Left ventricle myocardium inferior (tissue), 1 donor: Measurements from ENCODE around the gene FCF1. TPM values are rescaled to one million over a fixed set of nuclear protein-coding genes. Genes with fewer than 3 reads are reported as not detected.
A peak's percentile ranks its signal among the peaks of the same experiment; 100 is the strongest.

ENCODE experiments used
- DNase-seq: peaks from one replicate; pipeline ENCODE4 v3.0.0-alpha.2; 2020
- H3K27ac ChIP-seq: fragments of 200-600 bp; replicated peaks from 2 replicates; pipeline ENCODE4 v1.8.0; 2021
- H3K27me3 ChIP-seq: fragments of 200-600 bp; 2 replicates; pipeline ENCODE4 v1.8.0; 2021; ENCODE audit warnings: low read depth
- H3K36me3 ChIP-seq: fragments of 200-600 bp; 2 replicates; pipeline ENCODE4 v1.8.0; 2021
- H3K4me1 ChIP-seq: fragments of 200-600 bp; 2 replicates; pipeline ENCODE4 v1.8.0; 2021
- H3K4me3 ChIP-seq: fragments of 200-600 bp; 2 replicates; pipeline ENCODE4 v1.8.0; 2021; ENCODE audit warnings: mild to moderate bottlenecking, moderate library complexity
- H3K9me3 ChIP-seq: fragments of 200-600 bp; replicated peaks from 2 replicates; pipeline ENCODE4 v1.8.0; 2021
- CTCF ChIP-seq: fragments of 200-600 bp; IDR thresholded peaks from 2 replicates; pipeline ENCODE4 v1.8.0; 2021; ENCODE audit warnings: antibody characterized with exemption, mild to moderate bottlenecking, borderline replicate concordance
- intact Hi-C: fragments of 100-400 bp; cut with micrococcal nuclease; formaldehyde crosslinking; loops from one replicate; pipeline ENCODE4 v1.11.0; 2022
- total RNA-seq: library from RNA; stranded (reverse); fragmentation: NEBNext Ultra II Directional; extraction: Animal tissue kit (Norgen Biotek cat#: 25700); gene quantifications from one replicate; pipeline ENCODE4 v1.2.1, GENCODE V29; 2021
- donor health status: DM: no; HTN: yes; CAD: no; lungs with severe emphysema.

FCF1 gene
- total RNA-seq, 1 donor from 2014 or later = 42.7 TPM

DNA sequence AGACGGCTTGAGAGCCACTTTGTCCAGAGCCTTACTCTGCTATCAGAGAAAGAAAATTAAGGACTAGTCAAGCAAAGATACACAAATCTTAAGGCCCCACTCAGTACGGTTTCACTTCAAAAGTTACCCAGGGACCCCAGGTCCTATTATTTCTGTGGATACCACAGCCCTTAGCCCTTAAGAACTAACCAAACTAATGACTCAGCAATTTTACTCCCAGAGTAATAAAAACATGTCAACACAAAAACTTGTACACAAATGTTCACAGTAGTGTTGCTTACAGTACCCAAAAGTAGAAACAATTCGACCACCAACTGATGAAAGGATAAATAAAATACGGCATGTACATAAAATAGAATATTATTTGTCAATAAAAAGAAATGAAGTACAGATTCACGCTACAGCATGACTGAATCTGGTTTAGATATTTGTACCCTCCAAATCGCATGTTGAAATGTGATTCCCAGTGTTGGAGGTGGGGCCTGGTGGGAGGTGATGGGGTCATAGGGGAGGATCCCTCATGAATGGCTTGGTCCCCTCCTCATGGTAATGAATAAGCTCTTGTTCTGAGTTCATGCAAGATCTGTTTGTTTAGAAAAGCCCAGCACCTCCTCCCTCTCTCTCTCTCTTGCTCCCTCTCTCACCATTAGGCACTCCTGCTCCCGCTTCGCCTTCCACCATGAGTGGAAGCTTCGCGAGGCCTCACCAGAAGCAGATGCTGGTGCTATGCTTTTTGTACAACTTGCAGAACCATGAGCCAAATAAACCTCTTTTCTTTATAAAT lies 30.6 kb upstream of the FCF1 start:
- no peak overlapping the region for H3K4me3 ChIP-seq
- peaks cover 20% of the 10 kb centered on the region for H3K4me1 ChIP-seq
- no peak overlapping the region for H3K27ac ChIP-seq
- no peaks in the 10 kb centered on the region for H3K9me3 ChIP-seq
- H3K36me3 ChIP-seq = peaks cover 42% of the 10 kb centered on the region
- no peaks in the 10 kb centered on the region for H3K27me3 ChIP-seq
- intact Hi-C loops = no loop called here
- no peak for TF ChIP-seq CTCF
- DNase-seq = no peak

DNA sequence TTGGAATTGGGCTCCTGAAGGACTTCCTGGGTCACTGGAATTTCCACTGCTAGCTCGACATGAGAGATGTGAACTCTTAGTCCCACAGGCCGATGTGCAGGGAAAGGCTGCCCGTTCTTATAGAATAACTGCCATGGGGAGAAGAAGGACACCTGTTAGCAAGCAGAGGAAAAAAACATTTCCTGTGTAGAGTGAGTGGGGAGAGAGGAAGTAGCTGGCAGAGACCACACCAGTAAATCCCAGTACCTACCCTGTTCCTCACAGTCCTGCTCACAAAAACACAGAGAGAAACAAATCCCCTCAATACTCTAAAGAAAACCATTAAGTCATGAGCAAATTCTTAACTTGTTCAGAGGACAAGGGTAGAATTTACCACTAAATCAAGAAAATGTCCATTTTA lies 29.5 kb upstream of the FCF1 start:
- Histone ChIP-seq H3K4me1 (peaks cover 21% of the 10 kb centered on the region), H3K9me3 (no peaks in the 10 kb centered on the region), H3K36me3 (peaks cover 42% of the 10 kb centered on the region), H3K27ac (no peak overlapping the region), H3K27me3 (no peaks in the 10 kb centered on the region), H3K4me3 (no peak overlapping the region)
- no peak for DNase-seq
- TF ChIP-seq CTCF = no peak
- intact Hi-C loops = no loop called here

DNA sequence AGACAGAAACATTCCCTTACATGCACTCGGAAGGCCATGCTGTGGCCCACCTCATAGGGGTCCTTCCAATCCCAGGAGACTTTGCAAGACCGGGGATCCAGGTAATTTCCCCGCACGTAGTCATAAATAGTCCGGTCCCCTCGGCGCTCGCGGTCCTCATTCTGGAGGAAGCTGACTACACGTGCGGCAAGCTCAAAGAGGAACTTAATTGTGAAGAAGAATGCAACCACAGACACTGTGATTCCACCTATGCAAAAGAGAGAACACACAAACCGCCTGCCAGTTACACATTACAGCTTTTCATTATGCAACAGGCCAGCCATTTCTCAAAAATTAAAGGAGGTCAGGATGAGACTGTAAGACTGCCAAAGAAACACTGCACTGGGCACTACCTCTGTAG lies 28.5 kb upstream of the FCF1 start:
- no peak overlapping the region for H3K27ac ChIP-seq
- no peak for DNase-seq
- no peaks in the 10 kb centered on the region for H3K27me3 ChIP-seq
- H3K36me3 ChIP-seq = peaks cover 46% of the 10 kb centered on the region
- no peak overlapping the region for H3K4me3 ChIP-seq
- H3K9me3 ChIP-seq = no peaks in the 10 kb centered on the region
- peaks cover 21% of the 10 kb centered on the region for H3K4me1 ChIP-seq
- intact Hi-C loops = no loop called here
- TF ChIP-seq CTCF = no peak

GRCh38 chr14:74685056-74685455 lies 27.9 kb upstream of the FCF1 start:
- H3K4me1 ChIP-seq = peaks cover 21% of the 10 kb centered on the region
- peaks cover 44% of the 10 kb centered on the region for H3K36me3 ChIP-seq
- intact Hi-C loops = no loop called here
- no peaks in the 10 kb centered on the region for H3K9me3 ChIP-seq
- TF ChIP-seq CTCF = no peak
- no peaks in the 10 kb centered on the region for H3K27me3 ChIP-seq
- no peak overlapping the region for H3K4me3 ChIP-seq
- H3K27ac ChIP-seq = no peak overlapping the region
- no peak for DNase-seq

DNA sequence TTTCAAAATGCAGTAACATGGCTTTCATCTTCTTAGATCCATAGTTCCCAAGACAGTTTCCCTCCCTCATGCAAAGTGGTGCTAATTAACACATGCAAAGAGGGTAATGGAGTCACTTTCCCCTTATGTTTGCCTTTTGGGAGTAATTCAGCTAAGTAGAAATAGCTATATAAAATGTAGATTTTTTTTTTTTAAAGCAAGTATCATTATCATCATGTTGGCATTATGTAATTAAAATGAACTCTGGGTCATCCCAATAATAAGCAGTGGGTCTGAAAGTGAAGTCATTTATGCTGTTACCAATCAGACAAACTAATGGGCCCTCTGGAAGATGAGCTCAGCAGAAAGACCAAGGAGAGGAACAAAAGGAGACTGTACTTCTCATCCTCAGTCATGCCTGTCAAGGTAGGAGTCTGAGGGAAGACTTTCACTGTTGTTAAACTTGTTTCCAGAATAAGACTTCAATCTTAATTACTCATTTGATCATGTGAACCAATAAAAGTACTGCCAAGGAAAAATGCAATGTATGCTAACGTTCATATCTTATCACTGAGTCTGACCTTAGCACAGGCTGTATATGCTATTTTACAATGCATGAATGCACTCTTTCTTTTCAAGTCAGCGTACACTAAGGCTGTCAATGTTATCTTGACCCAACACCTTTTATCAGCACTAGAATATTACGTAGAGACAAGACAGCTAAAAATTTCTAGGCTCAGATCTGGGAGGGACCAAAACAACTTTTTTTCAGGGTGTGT lies 26.8 kb upstream of the FCF1 start:
- H3K4me3 ChIP-seq = no peak overlapping the region
- H3K27ac ChIP-seq = peak overlapping the region; percentile 9
- H3K9me3 ChIP-seq = no peaks in the 10 kb centered on the region
- H3K4me1 ChIP-seq = peaks cover 29% of the 10 kb centered on the region
- no peaks in the 10 kb centered on the region for H3K27me3 ChIP-seq
- TF ChIP-seq CTCF = no peak
- DNase-seq = no peak
- H3K36me3 ChIP-seq = peaks cover 49% of the 10 kb centered on the region
- intact Hi-C loops = no loop called here
